Suprapubic skin (tissue), 4 donors: Measurements from ENCODE around the gene TEAD1. TPM values are rescaled to one million over a fixed set of nuclear protein-coding genes. Genes with fewer than 3 reads are reported as not detected.

ENCODE experiments used
- DNase-seq, 2 donors: peaks; one replicate each; pipeline ENCODE4 v3.0.0-alpha.2; 2019; ENCODE audit warnings: low spot score in 2 of 2
- H3K27ac ChIP-seq: fragments of 200-600 bp; sonication (generic); one replicate; pipeline ENCODE4 v1.5.1; 2019
- H3K27me3 ChIP-seq: fragments of 200-600 bp; sonication (generic); one replicate; pipeline ENCODE4 v1.5.1; 2019
- H3K36me3 ChIP-seq: fragments of 200-600 bp; sonication (generic); one replicate; pipeline ENCODE4 v1.5.1; 2019
- H3K4me1 ChIP-seq: fragments of 200-600 bp; sonication (generic); one replicate; pipeline ENCODE4 v1.5.1; 2019
- H3K4me3 ChIP-seq: fragments of 200-600 bp; sonication (generic); one replicate; pipeline ENCODE4 v1.5.1; 2019; ENCODE audit warnings: mild to moderate bottlenecking
- H3K9me3 ChIP-seq: fragments of 200-600 bp; sonication (generic); one replicate; pipeline ENCODE4 v1.5.1; 2019
- EP300 ChIP-seq: sonication (generic); formaldehyde crosslinking; IDR thresholded peaks from one replicate; pipeline ENCODE4 v1.6.1; 2017; ENCODE audit warnings: antibody characterized with exemption
- POLR2A ChIP-seq, 2 donors: fragments of 450-650 bp; IDR thresholded peaks; one replicate each; pipeline ENCODE4 v1.6.1; 2017; ENCODE audit warnings: antibody characterized with exemption in 2 of 2, mild to moderate bottlenecking in 2 of 2, moderate library complexity in 2 of 2
- POLR2AphosphoS5 ChIP-seq, 3 donors: sonication (generic); formaldehyde crosslinking; IDR thresholded peaks; one replicate each; pipeline ENCODE4 v1.6.1; 2017; ENCODE audit warnings: antibody characterized with exemption in 3 of 3
- WGBS: methylation state at CpG from one replicate; pipeline ENCODE4 v1.1.5; 2018; 5-methylcytosine and 5-hydroxymethylcytosine counted together
- total RNA-seq, 4 donors: library from RNA; depleted of rRNA; stranded (reverse); fragments of >200 nt; gene quantifications; one replicate each; pipeline ENCODE4 v1.1.0, GENCODE V29; 2016
- TF ChIP-seq, protein P1 (sequence below), 2 donors: fragments of 200-600 bp in 1 of 2; fragments of 450-650 bp in 1 of 2; sonication (generic) in 1 of 2; IDR thresholded peaks; one replicate each; pipeline ENCODE4 v1.5.1; 2016 to 2019; ENCODE audit warnings: antibody characterized with exemption in 2 of 2, mild to moderate bottlenecking in 1 of 2, moderate library complexity in 1 of 2

TEAD1 gene
- total RNA-seq, 4 donors from 2014 or later = 60.3 to 84.8 (median 72.4) TPM

- H3K36me3 ChIP-seq = peaks cover 29% of the 10 kb centered on the region
- 94% methylated on average over 4 of the region's 4 CpGs for WGBS
- TF ChIP-seq EP300 = no peak
- no peak for DNase-seq
- H3K27me3 ChIP-seq = no peaks in the 10 kb centered on the region
- H3K4me1 ChIP-seq = peaks cover 7% of the 10 kb centered on the region
- H3K9me3 ChIP-seq = no peaks in the 10 kb centered on the region
- no peak overlapping the region for H3K27ac ChIP-seq
- no peak overlapping the region for H3K4me3 ChIP-seq
Measured at GRCh38 chr11:12941671-12942070, 267.4 kb downstream of the TEAD1 start.

DNA sequence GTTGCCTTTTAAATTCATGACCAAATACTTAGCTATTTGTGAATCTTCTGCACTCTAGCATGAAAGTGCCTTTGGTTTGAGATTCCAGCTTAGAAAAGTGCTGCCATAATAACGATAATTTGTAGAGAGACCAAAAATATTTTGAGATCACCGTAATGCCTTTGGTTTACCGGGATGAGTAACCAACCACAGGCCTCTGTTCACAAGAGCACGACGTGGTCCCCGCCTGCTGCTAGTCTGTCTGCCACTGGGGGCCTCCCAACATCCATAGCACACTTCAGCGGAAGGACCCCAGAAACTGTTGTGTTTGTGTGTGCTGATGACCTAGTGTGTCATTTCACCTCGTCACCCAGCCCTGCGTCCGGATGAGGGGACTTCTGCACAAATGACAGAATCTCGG lies 267.9 kb downstream of the TEAD1 start:
- Histone ChIP-seq H3K9me3 (no peaks in the 10 kb centered on the region), H3K27ac (no peak overlapping the region), H3K36me3 (peaks cover 29% of the 10 kb centered on the region), H3K4me3 (no peak overlapping the region), H3K4me1 (peaks cover 7% of the 10 kb centered on the region), H3K27me3 (no peaks in the 10 kb centered on the region)
- WGBS = 96% methylated on average over 11 of the region's 11 CpGs
- no peak for DNase-seq
- no peak for TF ChIP-seq POLR2A (IDR thresholded peaks at IDR 0.05)
- TF ChIP-seq, protein P1, sequence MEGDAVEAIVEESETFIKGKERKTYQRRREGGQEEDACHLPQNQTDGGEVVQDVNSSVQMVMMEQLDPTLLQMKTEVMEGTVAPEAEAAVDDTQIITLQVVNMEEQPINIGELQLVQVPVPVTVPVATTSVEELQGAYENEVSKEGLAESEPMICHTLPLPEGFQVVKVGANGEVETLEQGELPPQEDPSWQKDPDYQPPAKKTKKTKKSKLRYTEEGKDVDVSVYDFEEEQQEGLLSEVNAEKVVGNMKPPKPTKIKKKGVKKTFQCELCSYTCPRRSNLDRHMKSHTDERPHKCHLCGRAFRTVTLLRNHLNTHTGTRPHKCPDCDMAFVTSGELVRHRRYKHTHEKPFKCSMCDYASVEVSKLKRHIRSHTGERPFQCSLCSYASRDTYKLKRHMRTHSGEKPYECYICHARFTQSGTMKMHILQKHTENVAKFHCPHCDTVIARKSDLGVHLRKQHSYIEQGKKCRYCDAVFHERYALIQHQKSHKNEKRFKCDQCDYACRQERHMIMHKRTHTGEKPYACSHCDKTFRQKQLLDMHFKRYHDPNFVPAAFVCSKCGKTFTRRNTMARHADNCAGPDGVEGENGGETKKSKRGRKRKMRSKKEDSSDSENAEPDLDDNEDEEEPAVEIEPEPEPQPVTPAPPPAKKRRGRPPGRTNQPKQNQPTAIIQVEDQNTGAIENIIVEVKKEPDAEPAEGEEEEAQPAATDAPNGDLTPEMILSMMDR (IDR thresholded peaks at IDR 0.05) = no peak
- no peak for TF ChIP-seq EP300
- TF ChIP-seq POLR2AphosphoS5 (IDR thresholded peaks at IDR 0.05) = no peak

DNA sequence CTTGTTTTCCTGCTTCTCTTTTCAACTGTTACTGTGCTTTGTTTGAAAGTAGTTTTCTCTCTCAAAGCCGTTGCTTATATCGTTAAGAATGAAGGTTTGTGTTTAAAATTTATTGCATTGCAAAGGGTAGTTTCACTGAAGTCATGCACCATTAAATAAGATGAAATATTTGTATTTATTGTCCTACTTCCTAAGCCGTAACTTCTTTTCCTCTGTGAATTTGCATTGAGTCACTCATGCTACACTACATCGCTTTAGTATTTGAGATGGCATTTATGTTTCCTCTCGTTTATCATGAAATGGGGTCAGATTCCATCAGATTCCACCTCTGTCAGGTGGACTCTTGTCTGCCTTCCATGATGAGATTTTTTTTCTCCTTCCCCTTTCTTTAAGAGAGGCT lies 269.1 kb downstream of the TEAD1 start:
- no peaks in the 10 kb centered on the region for H3K27me3 ChIP-seq
- no peak for DNase-seq
- H3K4me1 ChIP-seq = peaks cover 7% of the 10 kb centered on the region
- 90% methylated on average over 5 of the region's 5 CpGs for WGBS
- H3K27ac ChIP-seq = no peak overlapping the region
- TF ChIP-seq, protein P1 (IDR thresholded peaks at IDR 0.05) = no peak
- TF ChIP-seq POLR2A (IDR thresholded peaks at IDR 0.05) (no peak), EP300 (no peak), POLR2AphosphoS5 (IDR thresholded peaks at IDR 0.05) (no peak)
- no peak overlapping the region for H3K4me3 ChIP-seq
- peaks cover 29% of the 10 kb centered on the region for H3K36me3 ChIP-seq
- H3K9me3 ChIP-seq = no peaks in the 10 kb centered on the region

DNA sequence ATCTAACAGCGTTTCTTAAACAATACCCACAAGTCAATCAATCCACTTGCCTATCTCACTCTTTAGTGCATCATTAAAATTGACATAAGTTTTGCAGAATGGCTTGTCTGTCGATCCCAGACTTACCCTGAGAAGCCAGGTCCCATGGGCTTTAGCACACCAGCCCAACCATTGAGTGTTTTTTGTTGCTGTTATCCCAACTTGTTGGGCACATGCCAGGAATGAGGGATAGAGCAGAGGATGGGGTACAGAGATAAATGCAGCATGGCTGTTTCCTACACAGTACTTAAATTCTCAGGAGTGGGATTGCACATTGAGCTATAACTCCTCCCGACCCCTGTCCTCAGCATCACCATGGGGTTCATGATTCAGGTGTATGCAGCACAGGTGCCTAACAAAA lies 270.7 kb downstream of the TEAD1 start:
- WGBS = 91% methylated on average over 3 of the region's 3 CpGs
- Histone ChIP-seq H3K4me3 (no peak overlapping the region), H3K9me3 (no peaks in the 10 kb centered on the region), H3K36me3 (peaks cover 16% of the 10 kb centered on the region), H3K4me1 (no peaks in the 10 kb centered on the region), H3K27ac (no peak overlapping the region), H3K27me3 (no peaks in the 10 kb centered on the region)
- no peak for DNase-seq
- TF ChIP-seq POLR2AphosphoS5 (IDR thresholded peaks at IDR 0.05) (no peak), POLR2A (IDR thresholded peaks at IDR 0.05) (no peak), EP300 (no peak)
- TF ChIP-seq, protein P1 (IDR thresholded peaks at IDR 0.05) = no peak

GRCh38 chr11:12949453-12949852 lies 275.2 kb downstream of the TEAD1 start:
- Histone ChIP-seq H3K4me3 (no peak overlapping the region), H3K27ac (no peak overlapping the region), H3K4me1 (no peaks in the 10 kb centered on the region), H3K36me3 (no peaks in the 10 kb centered on the region), H3K27me3 (no peaks in the 10 kb centered on the region), H3K9me3 (no peaks in the 10 kb centered on the region)
- no peak for DNase-seq
- no peak for TF ChIP-seq EP300
- TF ChIP-seq POLR2AphosphoS5 (IDR thresholded peaks at IDR 0.05) = no peak
- TF ChIP-seq, protein P1 (IDR thresholded peaks at IDR 0.05) = no peak
- TF ChIP-seq POLR2A (IDR thresholded peaks at IDR 0.05) = no peak
- 54% methylated on average over 1 of the region's 1 CpG for WGBS

- Histone ChIP-seq H3K36me3 (no peaks in the 10 kb centered on the region), H3K4me1 (no peaks in the 10 kb centered on the region), H3K27ac (no peak overlapping the region), H3K4me3 (no peak overlapping the region), H3K9me3 (no peaks in the 10 kb centered on the region), H3K27me3 (no peaks in the 10 kb centered on the region)
- TF ChIP-seq, protein P1 (IDR thresholded peaks at IDR 0.05) = no peak
- TF ChIP-seq POLR2AphosphoS5 (IDR thresholded peaks at IDR 0.05) = no peak
- no peak for TF ChIP-seq POLR2A (IDR thresholded peaks at IDR 0.05)
- TF ChIP-seq EP300 = no peak
- no peak for DNase-seq
- WGBS = 92% methylated on average over 1 of the region's 1 CpG
Measured at GRCh38 chr11:12950670-12951069, 276.4 kb downstream of the TEAD1 start.
